Kidney (tissue), 14 donors: ENCODE data around the gene MYRIP. TPM values are rescaled to one million over a fixed set of nuclear protein-coding genes. Genes with fewer than 3 reads are reported as not detected.
A peak's percentile ranks its signal among the peaks of the same experiment; 100 is the strongest.

Experiments used
- DNase-seq, 5 donors: peaks; one replicate each; pipeline ENCODE4 v3.0.0-alpha.2; 2013 to 2020
- FAIRE-seq: peaks from 2 replicates; lab custom pipeline; 2012; peaks lifted over from hg19 to GRCh38; lab: Jason Lieb, UNC
- H3K27ac ChIP-seq, 2 donors: one replicate each; pipeline ENCODE4 v1.7.0; 2013; ENCODE audit warnings: low read depth in 2 of 2, low read length in 2 of 2, inconsistent platforms in 1 of 2
- H3K27me3 ChIP-seq: one replicate; pipeline ENCODE4 v1.7.1; 2013; ENCODE audit warnings: low read length, inconsistent platforms; ENCODE audit not compliant: control insufficient read depth, insufficient read depth
- H3K36me3 ChIP-seq, 3 donors: one replicate each; pipeline versions ENCODE4 v1.7.0 to v1.7.1; 2013; ENCODE audit warnings: low read length in 3 of 3, control low read depth in 1 of 3, inconsistent platforms in 1 of 3; ENCODE audit not compliant: insufficient read depth in 3 of 3, control insufficient read depth in 2 of 3
- H3K4me1 ChIP-seq, 3 donors: one replicate each; pipeline versions ENCODE4 v1.7.0 to v1.7.1; 2013; ENCODE audit warnings: low read length in 3 of 3, inconsistent platforms in 1 of 3, low read depth in 1 of 3; ENCODE audit not compliant: control insufficient read depth in 2 of 3, insufficient read depth in 2 of 3
- H3K4me3 ChIP-seq, 3 donors: one replicate each; pipeline versions ENCODE4 v1.7.0 to v1.8.1; 2013; ENCODE audit warnings: low read length in 3 of 3, control low read depth in 1 of 3, inconsistent platforms in 1 of 3
- H3K9ac ChIP-seq, 3 donors: one replicate each; pipeline versions ENCODE4 v1.7.0 to v1.7.1; 2013; ENCODE audit warnings: low read length in 3 of 3, control low read depth in 1 of 3, inconsistent platforms in 1 of 3
- H3K9me3 ChIP-seq, 3 donors: one replicate each; pipeline versions ENCODE4 v1.7.0 to v1.7.1; 2013; ENCODE audit warnings: low read length in 3 of 3, control low read depth in 1 of 3, inconsistent platforms in 1 of 3; ENCODE audit not compliant: control insufficient read depth in 2 of 3, insufficient read depth in 1 of 3
- CTCF ChIP-seq: IDR thresholded peaks from 3 replicates; pipeline ENCODE4 v1.5.1; 2012; ENCODE audit warnings: mild to moderate bottlenecking, moderate library complexity, borderline replicate concordance; ENCODE audit not compliant: insufficient read depth; ENCODE audit errors: extremely low read depth
- intact Hi-C: fragments of 100-400 bp; cut with DNase I; formaldehyde crosslinking; loops from one replicate; pipeline ENCODE4 v1.11.1; 2022
- polyA plus RNA-seq: library from polyadenylated mRNA; stranded (reverse); fragments of 350-450 nt; fragmentation: Illumina TruSeq; extraction: RNeasy Lipid Tissue Mini Kit (QIAGEN cat#74804); gene quantifications from one replicate; pipeline ENCODE4 v1.2.3, GENCODE V29; 2014; ENCODE audit warnings: low read depth, low replicate concordance; ENCODE audit not compliant: insufficient read depth
- total RNA-seq: library from RNA; stranded (reverse); fragmentation: NEBNext Ultra II Directional; extraction: Animal tissue kit (Norgen Biotek cat#: 25700); gene quantifications from one replicate; pipeline ENCODE4 v1.2.1, GENCODE V29; 2021
- donor health status: control.
- donor health status: control.
- donor health status: control.
- donor health status: control.
- donor health status: control.
- donor health status: DM: yes; HTN: yes; CAD: no.
- donor health status: Normal renal cell carcinoma (clear cell type).

Gene MYRIP
- total and polyA plus RNA-seq, 2 donors from 2014 or later: 0.92 to 6.6 TPM

GRCh38 chr3:39781632-39782031 lies 27.8 kb upstream of the MYRIP start:
- DNase-seq (no peak), FAIRE-seq (no peak)
- H3K36me3 ChIP-seq: no peaks in the 10 kb centered on the region
- no peaks in the 10 kb centered on the region for H3K27me3 ChIP-seq
- no peaks in the 10 kb centered on the region for H3K9me3 ChIP-seq
- no peak overlapping the region for H3K27ac ChIP-seq
- H3K4me3 ChIP-seq: no peak overlapping the region
- intact Hi-C loops: no loop called here
- H3K9ac ChIP-seq: no peak overlapping the region
- H3K4me1 ChIP-seq: no peaks in the 10 kb centered on the region
- TF ChIP-seq CTCF: no peak

DNA sequence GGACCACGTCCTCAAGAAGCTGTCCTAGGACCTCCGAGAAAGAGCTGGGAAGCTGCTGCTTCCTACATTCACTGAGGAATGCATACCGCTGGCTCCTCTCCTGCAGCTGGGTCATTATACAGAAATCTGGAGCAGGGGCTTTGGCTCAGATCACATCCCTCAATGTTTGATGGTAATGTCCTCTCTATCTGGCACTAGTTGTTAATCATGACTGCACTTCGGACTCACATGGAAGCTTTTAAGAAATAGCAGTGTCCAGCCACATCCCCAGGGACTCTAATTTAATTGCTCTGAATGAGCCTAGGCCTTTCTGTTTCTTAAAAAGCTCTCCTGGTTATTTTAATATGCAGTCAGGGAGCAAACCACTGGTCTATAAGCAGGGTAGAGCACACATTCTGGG lies 25.7 kb upstream of the MYRIP start:
- FAIRE-seq: no peak
- H3K9ac ChIP-seq: no peak overlapping the region
- no peak overlapping the region for H3K27ac ChIP-seq
- H3K27me3 ChIP-seq: no peaks in the 10 kb centered on the region
- no peaks in the 10 kb centered on the region for H3K9me3 ChIP-seq
- DNase-seq: peak in 1 of 5 donors; percentile 5
- intact Hi-C loops: no loop called here
- no peaks in the 10 kb centered on the region for H3K4me1 ChIP-seq
- H3K4me3 ChIP-seq: no peak overlapping the region
- no peaks in the 10 kb centered on the region for H3K36me3 ChIP-seq
- TF ChIP-seq CTCF: no peak

DNA sequence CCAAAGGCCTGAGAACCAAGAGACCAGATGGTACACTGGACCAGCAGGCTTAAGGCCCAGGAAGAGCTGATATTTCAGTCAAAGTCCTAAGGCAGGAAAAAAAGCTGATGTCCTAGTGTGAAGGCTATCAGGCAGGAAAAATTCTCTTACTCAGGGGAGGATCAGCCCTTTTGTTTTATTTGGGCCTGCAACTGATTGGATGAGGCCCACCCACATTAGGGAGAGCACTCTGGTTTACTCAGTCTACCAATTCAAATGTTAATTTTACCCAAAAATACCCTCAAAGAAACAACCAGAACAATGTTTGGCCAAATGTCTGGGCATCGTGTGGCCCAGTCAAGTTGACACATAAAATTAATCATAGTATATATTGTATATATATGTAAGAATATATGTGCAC lies 24.5 kb upstream of the MYRIP start:
- TF ChIP-seq CTCF: no peak
- H3K27me3 ChIP-seq: no peaks in the 10 kb centered on the region
- H3K9ac ChIP-seq: no peak overlapping the region
- no peak for DNase-seq
- H3K4me1 ChIP-seq: no peaks in the 10 kb centered on the region
- H3K9me3 ChIP-seq: no peaks in the 10 kb centered on the region
- H3K4me3 ChIP-seq: no peak overlapping the region
- FAIRE-seq: no peak
- H3K36me3 ChIP-seq: no peaks in the 10 kb centered on the region
- no peak overlapping the region for H3K27ac ChIP-seq
- intact Hi-C loops: no loop called here
